SK-N-SH treated with all-trans-retinoic acid at 6 μM for 48 hours (cell line): ENCODE results near the gene TAC4.

Experiments used
- ATAC-seq: fragments of 200-7000 bp; cut with Tn5 transposase; 3 replicates; pipeline ENCODE4 v1.9.1; 2020; ENCODE audit warnings: mild to moderate bottlenecking, moderate library complexity
- BACH2 ChIP-seq: fragments of 250-450 bp; sonication (Bioruptor Pico); IDR thresholded peaks from 2 replicates; pipeline ENCODE4 v1.9.0; 2021; ENCODE audit warnings: mild to moderate bottlenecking, borderline replicate concordance
- CREB5 ChIP-seq: fragments of 250-450 bp; sonication (Bioruptor Pico); IDR thresholded peaks from 2 replicates; pipeline ENCODE4 v1.5.1; 2020; ENCODE audit warnings: low read depth, mild to moderate bottlenecking, moderate library complexity
- CSDC2 ChIP-seq: fragments of 250-450 bp; sonication (Bioruptor Pico); IDR thresholded peaks from 2 replicates; pipeline ENCODE4 v1.5.0; 2020; ENCODE audit warnings: mild to moderate bottlenecking, moderate library complexity
- CSRNP3 ChIP-seq: fragments of 250-450 bp; sonication (Bioruptor Pico); IDR thresholded peaks from 2 replicates; pipeline ENCODE4 v1.5.1; 2021; ENCODE audit warnings: mild to moderate bottlenecking, moderate library complexity
- ESRRG ChIP-seq: fragments of 250-450 bp; sonication (Bioruptor Pico); IDR thresholded peaks from 2 replicates; pipeline ENCODE4 v1.6.1; 2021; ENCODE audit warnings: mild to moderate bottlenecking
- GLIS3 ChIP-seq: fragments of 250-450 bp; sonication (Bioruptor Pico); IDR thresholded peaks from 2 replicates; pipeline ENCODE4 v1.5.0; 2020; ENCODE audit warnings: mild to moderate bottlenecking, moderate library complexity
- ISL1 ChIP-seq: fragments of 250-450 bp; sonication (Bioruptor Pico); IDR thresholded peaks from 2 replicates; pipeline ENCODE4 v2.1.2; 2022; ENCODE audit warnings: mild to moderate bottlenecking, moderate library complexity
- RARB ChIP-seq: fragments of 250-450 bp; sonication (Bioruptor Pico); IDR thresholded peaks from 2 replicates; pipeline ENCODE4 v1.8.0; 2021; ENCODE audit warnings: mild to moderate bottlenecking, moderate library complexity
- SNAI2 ChIP-seq: fragments of 250-450 bp; sonication (Bioruptor Pico); IDR thresholded peaks from 2 replicates; pipeline ENCODE4 v1.5.0; 2020; ENCODE audit warnings: mild to moderate bottlenecking, moderate library complexity
- TCF4 ChIP-seq: fragments of 250-450 bp; sonication (Bioruptor Pico); IDR thresholded peaks from 2 replicates; pipeline ENCODE4 v1.8.0; 2021; ENCODE audit warnings: mild to moderate bottlenecking, moderate library complexity, borderline replicate concordance
- TOX ChIP-seq: fragments of 250-450 bp; sonication (Bioruptor Pico); IDR thresholded peaks from 2 replicates; pipeline ENCODE4 v1.8.0; 2021; ENCODE audit warnings: mild to moderate bottlenecking, moderate library complexity, borderline replicate concordance
- ZC3H10 ChIP-seq: fragments of 250-450 bp; sonication (Bioruptor Pico); IDR thresholded peaks from 2 replicates; pipeline ENCODE4 v1.5.1; 2021; ENCODE audit warnings: mild to moderate bottlenecking, moderate library complexity
- ZFP3 ChIP-seq: fragments of 250-450 bp; sonication (Bioruptor Pico); IDR thresholded peaks from 2 replicates; pipeline ENCODE4 v1.5.0; 2020; ENCODE audit warnings: mild to moderate bottlenecking, moderate library complexity
- ZFP30 ChIP-seq: fragments of 450-650 bp; formaldehyde crosslinking; IDR thresholded peaks from 2 replicates; pipeline ENCODE4 v1.5.0; 2022; ENCODE audit warnings: mild to moderate bottlenecking, moderate library complexity
- ZNF565 ChIP-seq: fragments of 450-650 bp; formaldehyde crosslinking; conservative IDR thresholded peaks from 2 replicates; pipeline ENCODE4 v1.5.0; 2020; ENCODE audit warnings: low read depth, mild to moderate bottlenecking, moderate library complexity
- ZNF70 ChIP-seq: fragments of 450-650 bp; formaldehyde crosslinking; IDR thresholded peaks from 2 replicates; pipeline ENCODE4 v1.5.0; 2020; ENCODE audit warnings: mild to moderate bottlenecking, moderate library complexity
- ZNF8 ChIP-seq: fragments of 450-650 bp; formaldehyde crosslinking; IDR thresholded peaks from 2 replicates; pipeline ENCODE4 v1.5.0; 2020; ENCODE audit warnings: mild to moderate bottlenecking, moderate library complexity
- TF ChIP-seq, protein P1 (sequence below): fragments of 250-450 bp; sonication (Bioruptor Pico); IDR thresholded peaks from 2 replicates; pipeline ENCODE4 v1.5.0; 2020; ENCODE audit warnings: mild to moderate bottlenecking, moderate library complexity
- TF ChIP-seq, protein P2 (sequence below): fragments of 250-450 bp; sonication (Bioruptor Pico); IDR thresholded peaks from 2 replicates; pipeline ENCODE4 v1.8.0; 2021; ENCODE audit warnings: low read depth, mild to moderate bottlenecking, moderate library complexity, borderline replicate concordance
- TF ChIP-seq, protein P3 (sequence below): fragments of 250-450 bp; sonication (Bioruptor Pico); IDR thresholded peaks from 2 replicates; pipeline ENCODE4 v1.8.0; 2020; ENCODE audit warnings: mild to moderate bottlenecking, moderate library complexity, borderline replicate concordance

The TAC4 gene

GRCh38 chr17:49842846-49843245 is 5.0 kb downstream of the TAC4 start:
- TF ChIP-seq ZFP3 (CRISPR knock-in tag) (no peak), ZC3H10 (no peak), GLIS3 (CRISPR knock-in tag) (no peak), ZNF8 (CRISPR knock-in tag) (no peak), CREB5 (CRISPR knock-in tag) (no peak), TOX (CRISPR knock-in tag) (no peak), RARB (no peak), ZNF70 (no peak)
- TF ChIP-seq, protein P1, sequence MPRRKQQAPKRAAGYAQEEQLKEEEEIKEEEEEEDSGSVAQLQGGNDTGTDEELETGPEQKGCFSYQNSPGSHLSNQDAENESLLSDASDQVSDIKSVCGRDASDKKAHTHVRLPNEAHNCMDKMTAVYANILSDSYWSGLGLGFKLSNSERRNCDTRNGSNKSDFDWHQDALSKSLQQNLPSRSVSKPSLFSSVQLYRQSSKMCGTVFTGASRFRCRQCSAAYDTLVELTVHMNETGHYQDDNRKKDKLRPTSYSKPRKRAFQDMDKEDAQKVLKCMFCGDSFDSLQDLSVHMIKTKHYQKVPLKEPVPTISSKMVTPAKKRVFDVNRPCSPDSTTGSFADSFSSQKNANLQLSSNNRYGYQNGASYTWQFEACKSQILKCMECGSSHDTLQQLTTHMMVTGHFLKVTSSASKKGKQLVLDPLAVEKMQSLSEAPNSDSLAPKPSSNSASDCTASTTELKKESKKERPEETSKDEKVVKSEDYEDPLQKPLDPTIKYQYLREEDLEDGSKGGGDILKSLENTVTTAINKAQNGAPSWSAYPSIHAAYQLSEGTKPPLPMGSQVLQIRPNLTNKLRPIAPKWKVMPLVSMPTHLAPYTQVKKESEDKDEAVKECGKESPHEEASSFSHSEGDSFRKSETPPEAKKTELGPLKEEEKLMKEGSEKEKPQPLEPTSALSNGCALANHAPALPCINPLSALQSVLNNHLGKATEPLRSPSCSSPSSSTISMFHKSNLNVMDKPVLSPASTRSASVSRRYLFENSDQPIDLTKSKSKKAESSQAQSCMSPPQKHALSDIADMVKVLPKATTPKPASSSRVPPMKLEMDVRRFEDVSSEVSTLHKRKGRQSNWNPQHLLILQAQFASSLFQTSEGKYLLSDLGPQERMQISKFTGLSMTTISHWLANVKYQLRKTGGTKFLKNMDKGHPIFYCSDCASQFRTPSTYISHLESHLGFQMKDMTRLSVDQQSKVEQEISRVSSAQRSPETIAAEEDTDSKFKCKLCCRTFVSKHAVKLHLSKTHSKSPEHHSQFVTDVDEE (CRISPR knock-in tag): no peak
- TF ChIP-seq, protein P2, sequence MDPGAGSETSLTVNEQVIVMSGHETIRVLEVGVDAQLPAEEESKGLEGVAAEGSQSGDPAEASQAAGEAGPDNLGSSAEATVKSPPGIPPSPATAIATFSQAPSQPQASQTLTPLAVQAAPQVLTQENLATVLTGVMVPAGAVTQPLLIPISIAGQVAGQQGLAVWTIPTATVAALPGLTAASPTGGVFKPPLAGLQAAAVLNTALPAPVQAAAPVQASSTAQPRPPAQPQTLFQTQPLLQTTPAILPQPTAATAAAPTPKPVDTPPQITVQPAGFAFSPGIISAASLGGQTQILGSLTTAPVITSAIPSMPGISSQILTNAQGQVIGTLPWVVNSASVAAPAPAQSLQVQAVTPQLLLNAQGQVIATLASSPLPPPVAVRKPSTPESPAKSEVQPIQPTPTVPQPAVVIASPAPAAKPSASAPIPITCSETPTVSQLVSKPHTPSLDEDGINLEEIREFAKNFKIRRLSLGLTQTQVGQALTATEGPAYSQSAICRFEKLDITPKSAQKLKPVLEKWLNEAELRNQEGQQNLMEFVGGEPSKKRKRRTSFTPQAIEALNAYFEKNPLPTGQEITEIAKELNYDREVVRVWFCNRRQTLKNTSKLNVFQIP (CRISPR knock-in tag): no peak
- TF ChIP-seq, protein P3, sequence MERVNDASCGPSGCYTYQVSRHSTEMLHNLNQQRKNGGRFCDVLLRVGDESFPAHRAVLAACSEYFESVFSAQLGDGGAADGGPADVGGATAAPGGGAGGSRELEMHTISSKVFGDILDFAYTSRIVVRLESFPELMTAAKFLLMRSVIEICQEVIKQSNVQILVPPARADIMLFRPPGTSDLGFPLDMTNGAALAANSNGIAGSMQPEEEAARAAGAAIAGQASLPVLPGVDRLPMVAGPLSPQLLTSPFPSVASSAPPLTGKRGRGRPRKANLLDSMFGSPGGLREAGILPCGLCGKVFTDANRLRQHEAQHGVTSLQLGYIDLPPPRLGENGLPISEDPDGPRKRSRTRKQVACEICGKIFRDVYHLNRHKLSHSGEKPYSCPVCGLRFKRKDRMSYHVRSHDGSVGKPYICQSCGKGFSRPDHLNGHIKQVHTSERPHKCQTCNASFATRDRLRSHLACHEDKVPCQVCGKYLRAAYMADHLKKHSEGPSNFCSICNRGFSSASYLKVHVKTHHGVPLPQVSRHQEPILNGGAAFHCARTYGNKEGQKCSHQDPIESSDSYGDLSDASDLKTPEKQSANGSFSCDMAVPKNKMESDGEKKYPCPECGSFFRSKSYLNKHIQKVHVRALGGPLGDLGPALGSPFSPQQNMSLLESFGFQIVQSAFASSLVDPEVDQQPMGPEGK (CRISPR knock-in tag): no peak
- ATAC-seq: no peak

- no peak for ATAC-seq
Observed at GRCh38 chr17:49842371-49842770, 5.5 kb downstream of the TAC4 start.

GRCh38 chr17:49841548-49841947 is 6.3 kb downstream of the TAC4 start:
- ATAC-seq: no peak
- TF ChIP-seq, protein P1 (CRISPR knock-in tag): no peak
- TF ChIP-seq CSDC2 (CRISPR knock-in tag) (no peak), ZFP3 (CRISPR knock-in tag) (no peak), ZFP30 (no peak), ESRRG (no peak), TCF4 (CRISPR knock-in tag) (no peak), ZC3H10 (no peak), ZNF8 (CRISPR knock-in tag) (no peak), BACH2 (CRISPR knock-in tag) (no peak), ISL1 (CRISPR knock-in tag) (no peak), CSRNP3 (CRISPR knock-in tag) (no peak), GLIS3 (CRISPR knock-in tag) (no peak), CREB5 (CRISPR knock-in tag) (no peak), TOX (CRISPR knock-in tag) (no peak), SNAI2 (CRISPR knock-in tag) (no peak)
- TF ChIP-seq, protein P3 (CRISPR knock-in tag): no peak
- TF ChIP-seq, protein P2 (CRISPR knock-in tag): no peak

More at GRCh38 chr17:49842371-49842770, 5.5 kb downstream of the TAC4 start:
- TF ChIP-seq ZNF565: no peak
- TF ChIP-seq CSDC2 (CRISPR knock-in tag): no peak
- no peak for TF ChIP-seq GLIS3 (CRISPR knock-in tag)
- TF ChIP-seq TCF4 (CRISPR knock-in tag): no peak
- no peak for TF ChIP-seq SNAI2 (CRISPR knock-in tag)
